ENCODE measurements around the gene BST1. TPM values are rescaled to one million over a fixed set of nuclear protein-coding genes. Genes with fewer than 3 reads are reported as not detected.
A peak's percentile ranks its signal among the peaks of the same experiment; 100 is the strongest.

Gene BST1
- total and polyA plus RNA-seq, 4 experiments from 2014 or later = 0.44 to 0.75 (median 0.53) TPM; not detected in 1

GRCh38 chr4:15717657-15718416, 15.0 kb downstream of the BST1 start:
- Histone ChIP-seq H3K27me3 (ENCODE audit: insufficient read depth, low read length) (no peaks in the 10 kb centered on the region), H3K36me3 (ENCODE audit: insufficient read depth, low read length) (no peaks in the 10 kb centered on the region), H3K9me3 (ENCODE audit: control insufficient read depth in 1 of 2, low read length in 2 of 2) (no peaks in the 10 kb centered on the region), H3K4me1 (ENCODE audit: insufficient read depth, low read length) (no peaks in the 10 kb centered on the region), H3K27ac (ENCODE audit: low read depth, low read length) (no peak overlapping the region), H3K4me3 (ENCODE audit: low read length in 2 of 2) (no peak overlapping the region)
- H3K27me3 Mint-ChIP-seq = no peaks in the 10 kb centered on the region
- H3K27ac Mint-ChIP-seq = no peak overlapping the region
- H3K4me1 Mint-ChIP-seq = no peaks in the 10 kb centered on the region
- ChIA-PET POLR2A (ENCODE audit: partially characterized antibody) (no interaction called here), CTCF (ENCODE audit: partially characterized antibody) (interaction anchor here (0.7 to 1.4 kb wide), 2 partner anchors 10 to 71 kb away, joined by 3 to 4 read pairs; no protein-coding TSS in a partner anchor)
- intact Hi-C loops (cut with micrococcal nuclease) = no loop called here
- no peaks in the 10 kb centered on the region for H3K36me3 Mint-ChIP-seq
- no peak overlapping the region for H3K4me3 Mint-ChIP-seq
- no peaks in the 10 kb centered on the region for H3K9me3 Mint-ChIP-seq
- DNase-seq = no peak

DNA sequence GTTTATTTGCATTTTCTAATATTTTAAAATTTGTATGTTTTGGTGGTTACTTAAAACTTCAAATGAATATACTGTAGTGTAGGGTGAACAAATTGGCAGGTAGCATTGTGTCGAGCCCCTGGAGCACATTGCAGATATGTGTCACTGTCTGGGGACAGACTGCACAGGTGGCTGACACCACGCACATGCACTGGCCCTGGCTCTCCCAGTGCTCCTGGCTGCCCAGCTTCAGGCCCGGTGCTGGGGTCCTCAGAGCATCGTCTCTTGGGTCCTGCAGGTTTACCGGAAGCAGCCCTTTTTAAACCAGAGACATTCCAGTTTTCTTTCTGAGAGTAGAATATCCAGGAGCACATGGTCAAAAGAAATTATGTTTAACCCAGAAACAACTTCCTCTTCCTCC, 15.6 kb downstream of the BST1 start:
- no peaks in the 10 kb centered on the region for H3K27me3 Mint-ChIP-seq
- Histone ChIP-seq H3K9me3 (ENCODE audit: control insufficient read depth in 1 of 2, low read length in 2 of 2) (no peaks in the 10 kb centered on the region), H3K27me3 (ENCODE audit: insufficient read depth, low read length) (no peaks in the 10 kb centered on the region), H3K4me1 (ENCODE audit: insufficient read depth, low read length) (no peaks in the 10 kb centered on the region), H3K36me3 (ENCODE audit: insufficient read depth, low read length) (no peaks in the 10 kb centered on the region), H3K4me3 (ENCODE audit: low read length in 2 of 2) (no peak overlapping the region), H3K27ac (ENCODE audit: low read depth, low read length) (no peak overlapping the region)
- ChIA-PET POLR2A (ENCODE audit: partially characterized antibody) (no interaction called here), CTCF (ENCODE audit: partially characterized antibody) (interaction anchor here (0.7 to 1.4 kb wide), 2 partner anchors 9 to 70 kb away, joined by 3 to 4 read pairs; no protein-coding TSS in a partner anchor)
- no peak overlapping the region for H3K4me3 Mint-ChIP-seq
- H3K4me1 Mint-ChIP-seq = no peaks in the 10 kb centered on the region
- intact Hi-C loops (cut with micrococcal nuclease) = no loop called here
- no peak for DNase-seq
- no peaks in the 10 kb centered on the region for H3K36me3 Mint-ChIP-seq
- no peak overlapping the region for H3K27ac Mint-ChIP-seq
- no peaks in the 10 kb centered on the region for H3K9me3 Mint-ChIP-seq

DNA sequence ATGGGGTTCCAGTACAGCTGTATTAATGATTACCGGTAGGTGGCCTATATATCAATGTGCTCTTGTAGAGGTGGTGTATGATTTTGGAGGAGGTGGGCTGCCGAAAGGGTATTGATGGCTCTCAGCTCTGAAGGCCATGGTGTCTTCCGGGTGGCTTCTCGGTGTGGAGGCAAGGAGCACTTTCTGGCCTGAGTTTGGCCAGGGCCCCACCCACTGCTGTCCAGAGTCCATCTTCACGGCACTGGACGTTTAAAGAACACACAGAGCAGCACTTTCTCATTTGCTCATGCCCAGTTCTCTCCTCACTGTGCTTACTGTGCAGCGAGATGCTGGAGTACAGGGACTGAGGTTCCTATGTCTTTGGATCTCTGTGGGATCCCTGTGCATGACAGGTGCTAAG, 16.1 kb downstream of the BST1 start:
- Mint-ChIP-seq H3K27ac (no peak overlapping the region), H3K9me3 (no peaks in the 10 kb centered on the region), H3K36me3 (no peaks in the 10 kb centered on the region), H3K4me1 (no peaks in the 10 kb centered on the region), H3K4me3 (no peak overlapping the region), H3K27me3 (no peaks in the 10 kb centered on the region)
- Histone ChIP-seq H3K4me1 (ENCODE audit: insufficient read depth, low read length) (no peaks in the 10 kb centered on the region), H3K27me3 (ENCODE audit: insufficient read depth, low read length) (no peaks in the 10 kb centered on the region), H3K9me3 (ENCODE audit: control insufficient read depth in 1 of 2, low read length in 2 of 2) (no peaks in the 10 kb centered on the region), H3K4me3 (ENCODE audit: low read length in 2 of 2) (no peak overlapping the region), H3K27ac (ENCODE audit: low read depth, low read length) (no peak overlapping the region), H3K36me3 (ENCODE audit: insufficient read depth, low read length) (no peaks in the 10 kb centered on the region)
- POLR2A ChIA-PET (ENCODE audit: partially characterized antibody) = interaction anchor here (1.4 kb wide), 1 partner anchor 37 kb away, joined by 4 read pairs; no protein-coding TSS in a partner anchor
- CTCF ChIA-PET (ENCODE audit: partially characterized antibody) = no interaction called here
- no peak for DNase-seq
- intact Hi-C loops (cut with micrococcal nuclease) = no loop called here

- H3K4me1 Mint-ChIP-seq = no peaks in the 10 kb centered on the region
- no peaks in the 10 kb centered on the region for H3K27me3 ChIP-seq (ENCODE audit: insufficient read depth, low read length)
- H3K36me3 ChIP-seq (ENCODE audit: insufficient read depth, low read length) = no peaks in the 10 kb centered on the region
- POLR2A ChIA-PET (ENCODE audit: partially characterized antibody) = interaction anchor here (1.4 kb wide), 1 partner anchor 37 kb away, joined by 4 read pairs; no protein-coding TSS in a partner anchor
- no peaks in the 10 kb centered on the region for H3K9me3 Mint-ChIP-seq
- H3K36me3 Mint-ChIP-seq = no peaks in the 10 kb centered on the region
- H3K27ac Mint-ChIP-seq = no peak overlapping the region
- H3K4me3 Mint-ChIP-seq = no peak overlapping the region
- H3K27ac ChIP-seq (ENCODE audit: low read depth, low read length) = no peak overlapping the region
- intact Hi-C loops (cut with micrococcal nuclease) = no loop called here
- no peak for DNase-seq
- no peaks in the 10 kb centered on the region for H3K9me3 ChIP-seq (ENCODE audit: control insufficient read depth in 1 of 2, low read length in 2 of 2)
- H3K27me3 Mint-ChIP-seq = no peaks in the 10 kb centered on the region
- H3K4me3 ChIP-seq (ENCODE audit: low read length in 2 of 2) = no peak overlapping the region
- CTCF ChIA-PET (ENCODE audit: partially characterized antibody) = interaction anchor here (0.9 kb wide), 1 partner anchor 236 kb away, joined by 3 read pairs; no protein-coding TSS in a partner anchor
- no peaks in the 10 kb centered on the region for H3K4me1 ChIP-seq (ENCODE audit: insufficient read depth, low read length)
These were observed 16.6 kb downstream of the BST1 start for GRCh38 chr4:15719506-15719905.

GRCh38 chr4:15720851-15721250, 18.0 kb downstream of the BST1 start:
- Mint-ChIP-seq H3K27ac (no peak overlapping the region), H3K4me3 (no peak overlapping the region), H3K36me3 (no peaks in the 10 kb centered on the region), H3K4me1 (peaks cover 2 to 6% (median 6%) of the 10 kb centered on the region in 4 donors), H3K27me3 (no peaks in the 10 kb centered on the region), H3K9me3 (no peaks in the 10 kb centered on the region)
- no peak overlapping the region for H3K4me3 ChIP-seq (ENCODE audit: low read length in 2 of 2)
- POLR2A ChIA-PET (ENCODE audit: partially characterized antibody) = no interaction called here
- CTCF ChIA-PET (ENCODE audit: partially characterized antibody) = interaction anchor here (0.7 to 1.2 kb wide), 2 partner anchors 9 to 11 kb away, joined by 3 read pairs; no protein-coding TSS in a partner anchor
- no peaks in the 10 kb centered on the region for H3K27me3 ChIP-seq (ENCODE audit: insufficient read depth, low read length)
- no peaks in the 10 kb centered on the region for H3K36me3 ChIP-seq (ENCODE audit: insufficient read depth, low read length)
- H3K4me1 ChIP-seq (ENCODE audit: insufficient read depth, low read length) = peaks cover 7% of the 10 kb centered on the region
- no peaks in the 10 kb centered on the region for H3K9me3 ChIP-seq (ENCODE audit: control insufficient read depth in 1 of 2, low read length in 2 of 2)
- intact Hi-C loops (cut with micrococcal nuclease) = no loop called here
- no peak for DNase-seq
- H3K27ac ChIP-seq (ENCODE audit: low read depth, low read length) = no peak overlapping the region

- Mint-ChIP-seq H3K36me3 (no peaks in the 10 kb centered on the region), H3K4me1 (peaks cover 4 to 10% (median 7%) of the 10 kb centered on the region in 4 donors), H3K4me3 (peak overlapping the region in 1 of 8 donors; percentile 3), H3K27ac (peak overlapping the region in 6 of 7 donors; percentile 8 to 65 (median 31)), H3K27me3 (no peaks in the 10 kb centered on the region), H3K9me3 (no peaks in the 10 kb centered on the region)
- Histone ChIP-seq H3K27me3 (ENCODE audit: insufficient read depth, low read length) (no peaks in the 10 kb centered on the region), H3K27ac (ENCODE audit: low read depth, low read length) (no peak overlapping the region), H3K4me3 (ENCODE audit: low read length in 2 of 2) (no peak overlapping the region), H3K4me1 (ENCODE audit: insufficient read depth, low read length) (peaks cover 7% of the 10 kb centered on the region), H3K9me3 (ENCODE audit: control insufficient read depth in 1 of 2, low read length in 2 of 2) (no peaks in the 10 kb centered on the region), H3K36me3 (ENCODE audit: insufficient read depth, low read length) (no peaks in the 10 kb centered on the region)
- DNase-seq = peak in 4 of 5 donors; percentile 18 to 42 (median 28)
- intact Hi-C loops (cut with micrococcal nuclease) = no loop called here
- ChIA-PET CTCF (ENCODE audit: partially characterized antibody) (interaction anchor here (1.8 kb wide), 1 partner anchor 31 kb away, joined by 5 read pairs; no protein-coding TSS in a partner anchor), POLR2A (ENCODE audit: partially characterized antibody) (no interaction called here)
These were observed 22.7 kb downstream of the BST1 start for GRCh38 chr4:15725608-15726007.

- H3K4me1 Mint-ChIP-seq = peaks cover 4 to 11% (median 8%) of the 10 kb centered on the region in 4 donors
- CTCF ChIA-PET (ENCODE audit: partially characterized antibody) = interaction anchor here (0.7 to 5.4 kb wide), 11 partner anchors 9 to 271 kb away, joined by 3 to 28 read pairs (median 7); no protein-coding TSS in a partner anchor
- H3K36me3 Mint-ChIP-seq = no peaks in the 10 kb centered on the region
- no peaks in the 10 kb centered on the region for H3K9me3 ChIP-seq (ENCODE audit: control insufficient read depth in 1 of 2, low read length in 2 of 2)
- H3K36me3 ChIP-seq (ENCODE audit: insufficient read depth, low read length) = no peaks in the 10 kb centered on the region
- H3K27ac Mint-ChIP-seq = no peak overlapping the region
- no peaks in the 10 kb centered on the region for H3K9me3 Mint-ChIP-seq
- peak in 4 of 5 donors; percentile 46 to 60 (median 54) for DNase-seq
- H3K27ac ChIP-seq (ENCODE audit: low read depth, low read length) = no peak overlapping the region
- peaks cover 1 to 2% of the 10 kb centered on the region in 2 donors for H3K27me3 Mint-ChIP-seq
- no peak overlapping the region for H3K4me3 Mint-ChIP-seq
- H3K4me1 ChIP-seq (ENCODE audit: insufficient read depth, low read length) = peaks cover 3% of the 10 kb centered on the region
- no peak overlapping the region for H3K4me3 ChIP-seq (ENCODE audit: low read length in 2 of 2)
- intact Hi-C loops (cut with micrococcal nuclease) = loop anchor here (1.0 kb wide), 3 partner anchors 26 to 152 kb away; no protein-coding TSS in a partner anchor
- H3K27me3 ChIP-seq (ENCODE audit: insufficient read depth, low read length) = no peaks in the 10 kb centered on the region
- POLR2A ChIA-PET (ENCODE audit: partially characterized antibody) = no interaction called here
These were observed 27.2 kb downstream of the BST1 start for GRCh38 chr4:15729910-15730533.
